Measurements from ENCODE around the gene TAF15. TPM values are rescaled to one million over a fixed set of nuclear protein-coding genes. Genes with fewer than 3 reads are reported as not detected.

TAF15 gene
- total RNA-seq, 2 donors from 2014 or later, result 35.7 to 91.1 TPM

GRCh38 chr17:35808240-35808961, 883 bp upstream of the TAF15 start:
- Histone ChIP-seq H3K4me3 (peak overlapping the region; percentile 86), H3K9me3 (no peaks in the 10 kb centered on the region), H3K27me3 (replicated peaks; ENCODE audit: insufficient read depth) (no peaks in the 10 kb centered on the region), H3K4me1 (ENCODE audit: control insufficient read depth in 1 of 2, low read depth in 2 of 2) (peaks cover 32 to 61% of the 10 kb centered on the region in 2 donors), H3K36me3 (no peaks in the 10 kb centered on the region), H3K27ac (peak overlapping the region; percentile 85 to 92)
- no peak for ATAC-seq (ENCODE audit: insufficient number of reproducible peaks, low FRiP score, low read depth)
- no peak for TF ChIP-seq CTCF (IDR thresholded peaks at IDR 0.05)
- no peak for DNase-seq (ENCODE audit: low spot score)

GRCh38 chr17:35809855-35810461, 674 bp downstream of the TAF15 start:
- Histone ChIP-seq H3K27ac (peak overlapping the region; percentile 85 to 92), H3K4me3 (peak overlapping the region; percentile 86), H3K4me1 (ENCODE audit: control insufficient read depth in 1 of 2, low read depth in 2 of 2) (peaks cover 33 to 68% of the 10 kb centered on the region in 2 donors), H3K27me3 (replicated peaks; ENCODE audit: insufficient read depth) (no peaks in the 10 kb centered on the region), H3K9me3 (no peaks in the 10 kb centered on the region), H3K36me3 (no peaks in the 10 kb centered on the region)
- no peak for TF ChIP-seq CTCF (IDR thresholded peaks at IDR 0.05)
- no peak for ATAC-seq (ENCODE audit: insufficient number of reproducible peaks, low FRiP score, low read depth)
- no peak for DNase-seq (ENCODE audit: low spot score)

- Histone ChIP-seq H3K27me3 (replicated peaks; ENCODE audit: insufficient read depth) (no peaks in the 10 kb centered on the region), H3K9me3 (no peaks in the 10 kb centered on the region), H3K4me3 (no peak overlapping the region), H3K36me3 (no peaks in the 10 kb centered on the region), H3K27ac (no peak overlapping the region), H3K4me1 (ENCODE audit: control insufficient read depth in 1 of 2, low read depth in 2 of 2) (peaks cover 39 to 81% of the 10 kb centered on the region in 2 donors)
- no peak for TF ChIP-seq CTCF (IDR thresholded peaks at IDR 0.05)
- DNase-seq (ENCODE audit: low spot score) (no peak), ATAC-seq (ENCODE audit: insufficient number of reproducible peaks, low FRiP score, low read depth) (no peak)
These were observed 2.5 kb downstream of the TAF15 start for GRCh38 chr17:35811759-35812158.

GRCh38 chr17:35812456-35812855, 3.2 kb downstream of the TAF15 start:
- Histone ChIP-seq H3K4me1 (ENCODE audit: control insufficient read depth in 1 of 2, low read depth in 2 of 2) (peaks cover 45 to 81% of the 10 kb centered on the region in 2 donors), H3K9me3 (no peaks in the 10 kb centered on the region), H3K27ac (no peak overlapping the region), H3K27me3 (replicated peaks; ENCODE audit: insufficient read depth) (no peaks in the 10 kb centered on the region), H3K36me3 (no peaks in the 10 kb centered on the region), H3K4me3 (no peak overlapping the region)
- no peak for ATAC-seq (ENCODE audit: insufficient number of reproducible peaks, low FRiP score, low read depth)
- no peak for DNase-seq (ENCODE audit: low spot score)
- no peak for TF ChIP-seq CTCF (IDR thresholded peaks at IDR 0.05)

GRCh38 chr17:35816723-35817122, 7.4 kb downstream of the TAF15 start:
- H3K4me3 ChIP-seq, result no peak overlapping the region
- peaks cover 18% of the 10 kb centered on the region for H3K36me3 ChIP-seq
- no peaks in the 10 kb centered on the region for H3K27me3 ChIP-seq (replicated peaks; ENCODE audit: insufficient read depth)
- no peak for TF ChIP-seq CTCF (IDR thresholded peaks at IDR 0.05)
- H3K27ac ChIP-seq, result no peak overlapping the region
- ATAC-seq (ENCODE audit: insufficient number of reproducible peaks, low FRiP score, low read depth), result no peak
- H3K4me1 ChIP-seq (ENCODE audit: control insufficient read depth in 1 of 2, low read depth in 2 of 2), result peaks cover 24 to 52% of the 10 kb centered on the region in 2 donors
- H3K9me3 ChIP-seq, result no peaks in the 10 kb centered on the region
- no peak for DNase-seq (ENCODE audit: low spot score)

Data from thoracic aorta (tissue), 2 donors.